Neural cell (in vitro differentiated cells): ENCODE results near the gene TESMIN. TPM values are rescaled to one million over a fixed set of nuclear protein-coding genes. Genes with fewer than 3 reads are reported as not detected.

Source experiments
- H2AFZ ChIP-seq: fragments of 200-600, 300-800 bp; sonication (generic), shearing (Covaris generic); 2 replicates; pipeline ENCODE4 v1.6.0; 2014; ENCODE audit warnings: low read depth, mild to moderate bottlenecking, antibody characterized with exemption, low read length, moderate library complexity
- H3F3A ChIP-seq: fragments of 200-600 bp; shearing (Covaris generic); 2 replicates; pipeline ENCODE4 v1.6.1; 2016; ENCODE audit warnings: mild to moderate bottlenecking, moderate library complexity, mixed read lengths, antibody characterized with exemption, low read length; ENCODE audit not compliant: insufficient read depth, poor library complexity, severe bottlenecking
- H3K27ac ChIP-seq: fragments of 200-600, 300-800 bp; sonication (generic), shearing (Covaris generic); 2 replicates; pipeline ENCODE4 v1.5.1; 2014; ENCODE audit warnings: mild to moderate bottlenecking, low read length, moderate library complexity
- H3K27me3 ChIP-seq: fragments of 300-800, 200-600 bp; sonication (generic), shearing (Covaris generic); 2 replicates; pipeline ENCODE4 v1.6.0; 2014; ENCODE audit warnings: mild to moderate bottlenecking, low read depth, low read length, moderate library complexity; ENCODE audit not compliant: insufficient read depth
- H3K36me3 ChIP-seq: fragments of 300-800, 200-600 bp; sonication (generic), shearing (Covaris generic); 2 replicates; pipeline ENCODE4 v1.5.1; 2014; ENCODE audit warnings: mild to moderate bottlenecking, antibody characterized with exemption, low read length, moderate library complexity; ENCODE audit not compliant: insufficient read depth
- H3K4me2 ChIP-seq: fragments of 300-800, 200-600 bp; sonication (generic), shearing (Covaris generic); 2 replicates; pipeline ENCODE4 v1.6.0; 2014; ENCODE audit warnings: mild to moderate bottlenecking, low read length
- H3K4me3 ChIP-seq: fragments of 300-800, 200-600 bp; sonication (generic), shearing (Covaris generic); 2 replicates; pipeline ENCODE4 v1.5.1; 2014; ENCODE audit warnings: mild to moderate bottlenecking, low read length, moderate library complexity
- H3K79me2 ChIP-seq: fragments of 200-600 bp; shearing (Covaris generic); replicated peaks from 2 replicates; pipeline ENCODE4 v1.6.0; 2014; ENCODE audit warnings: mild to moderate bottlenecking, low read length, moderate library complexity; ENCODE audit not compliant: insufficient read depth
- H3K9ac ChIP-seq: fragments of 300-800, 200-600 bp; sonication (generic), shearing (Covaris generic); 2 replicates; pipeline ENCODE4 v1.6.1; 2016; ENCODE audit warnings: mild to moderate bottlenecking, low read length, mixed read lengths
- H3K9me2 ChIP-seq: fragments of 200-600 bp; shearing (Covaris generic); 2 replicates; pipeline ENCODE4 v1.6.1; 2016; ENCODE audit warnings: mild to moderate bottlenecking, low read length, mixed read lengths; ENCODE audit not compliant: insufficient read depth
- H3K9me3 ChIP-seq: fragments of 200-600, 300-800 bp; sonication (generic), shearing (Covaris generic); 2 replicates; pipeline ENCODE4 v1.6.1; 2016; ENCODE audit warnings: mild to moderate bottlenecking, mixed run types, low read length, moderate library complexity, mixed read lengths
- H4K20me1 ChIP-seq: fragments of 200-600 bp; shearing (Covaris generic); 2 replicates; pipeline ENCODE4 v1.6.1; 2016; ENCODE audit warnings: mild to moderate bottlenecking, mixed run types; ENCODE audit not compliant: insufficient read depth
- EP300 ChIP-seq: fragments of 450-650 bp; conservative IDR thresholded peaks from 2 replicates; pipeline ENCODE4 v1.6.1; 2014; ENCODE audit warnings: antibody characterized with exemption, mild to moderate bottlenecking, moderate library complexity; ENCODE audit not compliant: poor library complexity, severe bottlenecking
- EZH2 ChIP-seq: fragments of 200-600, 300-800 bp; shearing (Covaris generic), sonication (generic); IDR thresholded peaks from 2 replicates; pipeline ENCODE4 v1.6.1; 2014; ENCODE audit warnings: antibody characterized with exemption, low read length, borderline replicate concordance, mild to moderate bottlenecking; ENCODE audit not compliant: insufficient read depth, poor library complexity, severe bottlenecking
- MXI1 ChIP-seq: fragments of 450-650 bp; conservative IDR thresholded peaks from 2 replicates; pipeline ENCODE4 v1.6.1; 2014; ENCODE audit warnings: antibody characterized with exemption, mild to moderate bottlenecking; ENCODE audit not compliant: poor library complexity, severe bottlenecking
- POLR2AphosphoS5 ChIP-seq: IDR thresholded peaks from 2 replicates; pipeline ENCODE4 v1.6.1; 2012
- RAD21 ChIP-seq: fragments of 450-650 bp; conservative IDR thresholded peaks from 2 replicates; pipeline ENCODE4 v1.6.1; 2014; ENCODE audit warnings: antibody characterized with exemption, mild to moderate bottlenecking, moderate library complexity
- SMC3 ChIP-seq: fragments of 450-650 bp; conservative IDR thresholded peaks from 2 replicates; pipeline ENCODE4 v1.6.1; 2014; ENCODE audit warnings: antibody characterized with exemption, mild to moderate bottlenecking, moderate library complexity; ENCODE audit not compliant: poor library complexity
- TAF1 ChIP-seq: IDR thresholded peaks from 2 replicates; pipeline ENCODE4 v1.6.1; 2012; ENCODE audit warnings: low read depth
- polyA plus RNA-seq: library from polyadenylated mRNA; depleted of rRNA; stranded (reverse); fragments of >200 nt; gene quantifications from 2 replicates; pipeline ENCODE4 v1.2.3, GENCODE V29; 2014
- TF ChIP-seq, protein P1 (sequence below): IDR thresholded peaks from 2 replicates; pipeline ENCODE4 v1.6.1; 2012; ENCODE audit warnings: borderline replicate concordance
- TF ChIP-seq, protein P2 (sequence below): fragments of 450-650 bp; IDR thresholded peaks from 2 replicates; pipeline ENCODE4 v1.5.1; 2014; ENCODE audit warnings: antibody characterized with exemption, mild to moderate bottlenecking, moderate library complexity; ENCODE audit not compliant: poor library complexity, severe bottlenecking

The TESMIN gene
- polyA plus RNA-seq, 1 donor from 2014 or later: not detected

DNA sequence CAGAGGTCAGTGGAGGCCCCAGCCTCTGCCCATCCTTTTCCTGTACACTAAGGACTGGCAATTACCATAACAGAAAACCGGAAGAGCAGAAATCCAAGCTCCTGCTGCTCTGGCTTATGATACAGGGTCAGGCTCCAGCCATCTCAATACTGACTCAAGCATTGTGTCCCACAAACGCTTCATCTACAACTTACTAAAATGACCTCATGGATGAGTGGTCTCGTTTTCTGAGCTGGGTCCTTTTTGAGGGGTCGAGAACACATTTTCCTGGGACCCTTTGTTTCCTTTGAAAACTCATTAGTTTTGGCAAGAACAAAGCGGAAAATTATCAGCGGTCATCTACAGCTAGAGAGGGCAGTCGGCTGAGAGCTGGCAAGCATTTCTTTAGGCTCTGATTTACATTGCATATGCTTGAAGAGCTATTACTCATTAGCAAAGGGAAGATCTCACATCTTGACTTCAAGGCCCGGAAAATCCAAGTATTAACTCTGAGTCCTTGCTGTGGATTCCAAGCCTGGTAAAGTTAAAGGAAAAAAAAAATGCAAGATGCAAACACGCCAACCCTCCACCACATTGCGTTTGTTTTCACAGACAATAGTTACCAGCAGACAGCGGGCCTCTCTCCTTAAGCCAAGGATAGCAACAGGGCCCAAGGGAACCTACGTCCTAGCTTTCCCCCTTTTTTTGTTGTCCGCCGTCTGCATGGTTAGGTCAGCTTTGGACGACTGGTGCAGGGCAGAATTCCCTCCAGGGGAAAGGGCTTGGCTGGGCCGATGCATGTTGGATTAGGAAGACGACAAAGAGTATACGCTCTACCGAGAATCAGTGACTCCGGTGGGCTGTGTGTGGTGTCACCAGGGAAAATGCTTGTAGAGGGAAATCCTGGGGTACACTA is 1.8 kb downstream of the TESMIN start:
- no peak overlapping the region for H3K4me3 ChIP-seq
- no peaks in the 10 kb centered on the region for H3K27me3 ChIP-seq
- H3K9me3 ChIP-seq: no peaks in the 10 kb centered on the region
- no peaks in the 10 kb centered on the region for H3K9me2 ChIP-seq
- no peaks in the 10 kb centered on the region for H3F3A ChIP-seq
- no peaks in the 10 kb centered on the region for H3K36me3 ChIP-seq
- TF ChIP-seq SMC3 (no peak), EP300 (no peak), POLR2AphosphoS5 (no peak), MXI1 (no peak), EZH2 (no peak), TAF1 (no peak), RAD21 (no peak)
- TF ChIP-seq, protein P1, sequence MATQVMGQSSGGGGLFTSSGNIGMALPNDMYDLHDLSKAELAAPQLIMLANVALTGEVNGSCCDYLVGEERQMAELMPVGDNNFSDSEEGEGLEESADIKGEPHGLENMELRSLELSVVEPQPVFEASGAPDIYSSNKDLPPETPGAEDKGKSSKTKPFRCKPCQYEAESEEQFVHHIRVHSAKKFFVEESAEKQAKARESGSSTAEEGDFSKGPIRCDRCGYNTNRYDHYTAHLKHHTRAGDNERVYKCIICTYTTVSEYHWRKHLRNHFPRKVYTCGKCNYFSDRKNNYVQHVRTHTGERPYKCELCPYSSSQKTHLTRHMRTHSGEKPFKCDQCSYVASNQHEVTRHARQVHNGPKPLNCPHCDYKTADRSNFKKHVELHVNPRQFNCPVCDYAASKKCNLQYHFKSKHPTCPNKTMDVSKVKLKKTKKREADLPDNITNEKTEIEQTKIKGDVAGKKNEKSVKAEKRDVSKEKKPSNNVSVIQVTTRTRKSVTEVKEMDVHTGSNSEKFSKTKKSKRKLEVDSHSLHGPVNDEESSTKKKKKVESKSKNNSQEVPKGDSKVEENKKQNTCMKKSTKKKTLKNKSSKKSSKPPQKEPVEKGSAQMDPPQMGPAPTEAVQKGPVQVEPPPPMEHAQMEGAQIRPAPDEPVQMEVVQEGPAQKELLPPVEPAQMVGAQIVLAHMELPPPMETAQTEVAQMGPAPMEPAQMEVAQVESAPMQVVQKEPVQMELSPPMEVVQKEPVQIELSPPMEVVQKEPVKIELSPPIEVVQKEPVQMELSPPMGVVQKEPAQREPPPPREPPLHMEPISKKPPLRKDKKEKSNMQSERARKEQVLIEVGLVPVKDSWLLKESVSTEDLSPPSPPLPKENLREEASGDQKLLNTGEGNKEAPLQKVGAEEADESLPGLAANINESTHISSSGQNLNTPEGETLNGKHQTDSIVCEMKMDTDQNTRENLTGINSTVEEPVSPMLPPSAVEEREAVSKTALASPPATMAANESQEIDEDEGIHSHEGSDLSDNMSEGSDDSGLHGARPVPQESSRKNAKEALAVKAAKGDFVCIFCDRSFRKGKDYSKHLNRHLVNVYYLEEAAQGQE: no peak
- TF ChIP-seq, protein P2, sequence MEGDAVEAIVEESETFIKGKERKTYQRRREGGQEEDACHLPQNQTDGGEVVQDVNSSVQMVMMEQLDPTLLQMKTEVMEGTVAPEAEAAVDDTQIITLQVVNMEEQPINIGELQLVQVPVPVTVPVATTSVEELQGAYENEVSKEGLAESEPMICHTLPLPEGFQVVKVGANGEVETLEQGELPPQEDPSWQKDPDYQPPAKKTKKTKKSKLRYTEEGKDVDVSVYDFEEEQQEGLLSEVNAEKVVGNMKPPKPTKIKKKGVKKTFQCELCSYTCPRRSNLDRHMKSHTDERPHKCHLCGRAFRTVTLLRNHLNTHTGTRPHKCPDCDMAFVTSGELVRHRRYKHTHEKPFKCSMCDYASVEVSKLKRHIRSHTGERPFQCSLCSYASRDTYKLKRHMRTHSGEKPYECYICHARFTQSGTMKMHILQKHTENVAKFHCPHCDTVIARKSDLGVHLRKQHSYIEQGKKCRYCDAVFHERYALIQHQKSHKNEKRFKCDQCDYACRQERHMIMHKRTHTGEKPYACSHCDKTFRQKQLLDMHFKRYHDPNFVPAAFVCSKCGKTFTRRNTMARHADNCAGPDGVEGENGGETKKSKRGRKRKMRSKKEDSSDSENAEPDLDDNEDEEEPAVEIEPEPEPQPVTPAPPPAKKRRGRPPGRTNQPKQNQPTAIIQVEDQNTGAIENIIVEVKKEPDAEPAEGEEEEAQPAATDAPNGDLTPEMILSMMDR: no peak
- no peaks in the 10 kb centered on the region for H4K20me1 ChIP-seq
- H3K4me2 ChIP-seq: no peak overlapping the region
- H2AFZ ChIP-seq: no peak overlapping the region
- no peaks in the 10 kb centered on the region for H3K79me2 ChIP-seq
- no peak overlapping the region for H3K27ac ChIP-seq
- H3K9ac ChIP-seq: no peak overlapping the region

DNA sequence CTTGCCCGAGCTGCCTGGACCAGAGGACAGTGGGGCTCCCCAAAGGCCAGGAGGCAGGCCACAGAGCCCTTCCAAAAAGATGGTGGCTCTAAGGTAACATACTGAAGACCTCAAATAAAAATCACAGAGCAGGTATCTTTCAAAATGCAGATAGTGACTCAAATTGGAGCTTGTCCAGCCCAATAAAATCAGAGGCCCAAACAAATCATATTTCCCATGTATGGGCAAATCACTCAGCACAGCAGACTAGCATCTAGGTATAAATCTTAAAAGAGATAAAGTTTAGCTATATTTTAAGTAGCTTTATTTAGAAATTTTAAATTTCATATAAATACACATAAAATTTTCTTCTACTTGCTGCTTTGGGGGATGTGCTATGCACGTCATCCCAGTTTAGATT is 3.3 kb downstream of the TESMIN start:
- H3K9me2 ChIP-seq: no peaks in the 10 kb centered on the region
- TF ChIP-seq RAD21 (no peak), EP300 (no peak), MXI1 (no peak), SMC3 (no peak), POLR2AphosphoS5 (no peak), EZH2 (no peak), TAF1 (no peak)
- TF ChIP-seq, protein P2: no peak
- TF ChIP-seq, protein P1: no peak
- no peak overlapping the region for H3K4me3 ChIP-seq
- no peaks in the 10 kb centered on the region for H3K36me3 ChIP-seq
- no peaks in the 10 kb centered on the region for H3F3A ChIP-seq
- no peak overlapping the region for H2AFZ ChIP-seq
- no peaks in the 10 kb centered on the region for H3K9me3 ChIP-seq
- H3K9ac ChIP-seq: no peak overlapping the region
- H4K20me1 ChIP-seq: no peaks in the 10 kb centered on the region
- no peaks in the 10 kb centered on the region for H3K27me3 ChIP-seq
- no peak overlapping the region for H3K27ac ChIP-seq
- H3K4me2 ChIP-seq: no peak overlapping the region
- no peaks in the 10 kb centered on the region for H3K79me2 ChIP-seq
